ENCODE data around the gene DNAH8.

Gene DNAH8

DNA sequence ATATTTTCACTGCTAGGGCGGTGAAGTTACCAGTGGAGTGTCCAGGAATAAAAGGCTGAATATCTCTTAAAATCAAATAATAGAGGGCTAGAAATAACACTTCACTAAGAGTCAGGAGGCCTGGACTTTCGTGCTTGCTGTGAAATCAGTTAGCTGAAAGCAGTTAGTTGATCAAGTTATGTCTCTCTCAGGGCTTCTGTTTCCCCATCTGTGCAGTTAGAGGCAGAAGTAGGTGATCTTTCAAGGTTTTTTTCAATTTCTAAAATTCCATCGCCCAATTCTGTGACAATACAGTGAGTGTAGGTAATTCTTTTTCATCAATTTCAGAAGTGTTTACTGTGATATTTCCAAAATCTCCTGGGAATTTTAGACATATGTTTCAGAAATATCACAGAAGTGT is 260.9 kb downstream of the DNAH8 start:
- no peak for DNase-seq

DNA sequence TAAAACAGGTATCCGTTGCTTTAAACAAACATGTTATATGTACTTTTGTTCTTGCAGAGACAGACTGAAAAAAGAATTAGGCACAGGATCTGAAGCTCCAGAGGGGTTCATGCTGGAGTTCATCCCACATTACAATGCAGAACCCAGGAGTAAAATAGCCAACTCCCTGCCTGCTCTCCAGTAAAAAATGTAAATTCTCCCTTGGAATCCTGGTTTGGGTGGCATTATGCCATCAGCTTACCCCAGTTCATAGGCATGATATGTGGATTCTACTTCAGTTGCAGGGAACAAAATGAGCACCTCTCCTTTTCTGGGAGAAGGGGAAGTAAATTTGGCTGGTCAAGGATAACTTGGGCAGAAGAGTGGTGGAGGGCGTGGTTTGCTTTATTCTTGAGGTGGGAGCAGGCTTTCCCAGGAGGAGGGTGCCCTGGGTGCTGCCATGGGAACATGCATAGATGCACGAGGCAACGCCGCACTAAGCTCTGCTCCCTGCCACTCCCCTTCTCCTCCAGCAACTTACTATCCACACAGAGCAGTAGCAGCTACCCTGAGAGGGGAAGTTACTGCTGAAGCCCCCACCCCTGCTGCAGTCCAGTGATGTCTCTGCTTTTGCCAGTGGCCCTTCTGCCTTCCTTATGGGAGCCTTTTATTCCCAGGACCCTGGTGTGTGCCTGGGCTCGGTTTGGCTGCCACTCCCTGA is 261.8 kb downstream of the DNAH8 start:
- DNase-seq: no peak

DNA sequence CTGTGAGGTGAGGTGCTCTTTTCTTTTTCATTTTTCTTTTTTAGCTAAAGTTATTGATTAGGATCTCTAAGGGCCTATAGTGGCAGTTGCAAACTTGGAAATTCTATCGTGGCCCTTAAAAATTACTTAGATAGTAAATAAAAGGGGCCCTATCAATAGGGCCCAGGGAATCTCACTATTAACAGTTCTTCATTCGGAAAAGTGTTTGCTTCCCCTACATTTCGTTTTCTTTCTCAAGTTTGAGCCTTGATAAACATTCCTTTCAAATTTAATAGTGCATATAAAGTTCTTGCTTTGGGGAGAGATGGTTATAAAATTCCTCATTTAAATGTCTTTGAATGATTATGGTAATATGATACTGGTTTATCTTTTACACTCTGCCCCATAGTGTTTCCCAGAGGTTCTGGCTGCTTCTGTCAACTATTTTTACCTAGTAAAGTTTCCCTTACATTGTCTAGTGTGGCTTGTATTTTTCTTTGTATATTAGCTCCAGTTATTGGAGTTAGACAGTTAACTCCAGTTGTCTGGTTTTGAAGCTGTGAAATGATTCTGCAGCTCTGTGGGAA is 263.1 kb downstream of the DNAH8 start:
- no peak for DNase-seq

DNA sequence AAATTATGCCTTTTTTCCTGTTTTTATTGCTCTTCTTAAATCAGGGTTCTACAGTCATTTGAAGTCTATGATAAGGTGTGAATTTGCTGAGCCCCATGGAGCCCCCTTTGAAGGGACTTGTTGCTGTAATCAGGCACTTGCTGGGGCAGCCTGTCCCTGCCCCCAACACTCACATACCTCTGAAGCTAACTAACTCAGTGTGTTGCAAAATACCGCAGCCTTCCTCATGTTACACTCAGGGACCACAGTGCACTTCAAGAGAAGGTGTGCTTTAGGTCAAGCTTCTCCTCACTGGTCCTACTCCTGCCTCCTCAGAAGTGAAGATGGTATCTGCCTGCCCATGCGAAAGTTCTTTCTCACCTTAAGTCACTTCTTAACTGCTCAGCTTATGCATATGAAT is 267.4 kb downstream of the DNAH8 start:
- DNase-seq: no peak

DNA sequence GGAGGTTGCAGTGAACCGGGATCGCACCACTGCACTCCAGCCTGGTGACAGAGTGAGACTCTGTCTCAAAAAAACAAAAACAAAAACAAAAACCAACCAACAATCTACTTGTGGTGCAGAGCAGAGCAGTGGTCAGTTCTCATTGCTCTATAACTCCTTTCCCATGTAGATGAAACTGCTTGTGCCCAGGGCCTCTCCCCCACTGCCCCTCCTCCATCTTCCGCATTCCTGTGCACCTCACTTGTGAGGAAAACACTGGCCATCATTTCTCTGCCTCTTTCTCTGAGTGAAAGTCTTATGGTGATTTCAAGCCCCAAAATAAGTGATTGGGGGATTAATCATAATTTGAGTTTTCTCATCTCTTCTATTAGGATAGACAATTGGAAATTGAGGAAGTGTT is 269.6 kb downstream of the DNAH8 start:
- no peak for DNase-seq

DNA sequence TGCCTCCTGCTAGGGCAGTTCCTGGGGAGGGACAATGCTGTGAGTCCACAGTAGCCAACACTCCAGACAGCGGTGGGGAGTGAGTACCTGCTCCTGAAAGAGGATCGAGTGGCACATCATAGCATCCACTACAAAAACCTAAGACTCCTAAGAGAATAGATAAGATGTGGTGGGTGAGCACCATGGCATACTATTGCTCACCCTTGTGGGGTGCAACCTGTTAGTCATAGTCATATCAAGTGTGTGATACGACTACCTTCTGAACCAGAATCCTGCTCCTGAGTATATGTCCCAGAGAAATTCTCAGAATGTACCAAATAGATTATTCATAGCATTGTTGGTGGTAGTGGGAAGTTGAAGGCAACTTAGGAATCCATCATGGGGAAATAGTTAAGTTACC is 270.7 kb downstream of the DNAH8 start:
- no peak for DNase-seq

DNA sequence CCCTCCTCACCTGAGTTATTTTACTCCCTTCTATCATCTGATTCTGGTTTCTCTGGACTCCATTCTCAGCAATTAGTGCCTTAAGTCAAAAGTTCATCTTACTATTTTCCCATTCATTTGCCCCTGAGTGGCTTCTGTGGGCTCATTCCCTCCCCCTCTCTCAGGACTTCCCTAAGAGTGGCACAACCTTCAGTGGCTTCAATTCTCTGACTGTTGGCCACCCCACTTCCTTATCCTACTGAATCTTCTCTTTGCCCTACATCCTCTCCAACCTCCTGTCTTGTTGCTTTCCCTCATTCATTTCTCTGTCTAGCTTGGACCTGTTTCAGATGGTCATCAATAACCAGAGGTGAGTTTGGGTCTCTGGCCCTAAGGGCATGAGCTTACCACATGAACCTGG is 272.4 kb downstream of the DNAH8 start:
- DNase-seq: no peak

DNA sequence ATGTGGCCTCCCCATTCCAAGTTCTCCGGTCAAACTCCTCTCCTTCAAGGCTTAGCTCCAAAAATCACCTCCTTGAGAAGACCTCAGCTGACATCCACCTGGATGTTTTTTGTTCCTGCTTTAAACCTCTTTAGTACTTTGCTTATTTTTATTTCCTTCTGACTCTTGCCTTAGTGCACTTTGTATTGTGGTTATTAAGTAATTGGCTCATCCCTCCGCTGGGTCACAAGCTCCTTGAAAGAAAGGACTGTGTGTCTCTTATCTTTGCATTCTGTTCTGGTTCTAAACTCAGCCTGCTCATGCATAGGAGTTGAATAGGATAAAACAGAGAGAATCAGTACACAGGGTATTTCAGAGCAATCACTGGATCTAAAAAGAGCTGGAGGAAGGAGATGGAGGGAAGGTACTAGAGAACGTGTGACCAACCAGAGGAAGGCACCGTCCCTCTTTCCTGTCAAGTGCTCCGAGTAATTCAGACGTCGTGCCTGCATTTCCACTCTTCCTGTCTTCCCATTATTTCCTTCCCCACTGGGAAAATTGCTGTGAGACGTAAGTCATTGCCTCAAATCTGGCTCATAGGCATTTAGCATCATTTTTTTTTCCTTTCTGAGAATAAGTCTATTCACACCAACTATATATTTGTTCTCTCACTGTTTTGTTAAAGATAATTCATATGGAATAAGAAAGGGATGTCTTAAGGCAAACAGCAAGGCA is 273.8 kb downstream of the DNAH8 start:
- no peak for DNase-seq

DNA sequence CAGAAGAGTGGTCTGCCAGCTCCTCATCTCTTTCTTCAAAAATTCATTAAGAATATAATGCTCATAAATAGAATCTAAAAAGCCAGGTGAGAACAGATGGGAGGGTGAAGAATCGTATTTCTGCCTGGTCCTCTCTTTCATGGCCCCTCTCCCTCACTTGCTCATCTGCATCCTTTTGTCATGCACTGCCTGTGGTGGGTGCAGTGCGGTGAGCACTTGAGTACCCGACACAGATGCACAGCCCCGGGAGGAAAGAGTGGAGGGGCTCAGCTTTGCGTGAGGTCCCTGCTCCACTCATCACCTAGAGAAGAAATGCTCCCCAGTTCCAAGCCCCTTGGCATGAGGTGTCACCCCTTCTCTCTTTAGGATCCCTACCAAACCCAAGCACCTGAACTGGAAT is 275.4 kb downstream of the DNAH8 start:
- DNase-seq: no peak

DNA sequence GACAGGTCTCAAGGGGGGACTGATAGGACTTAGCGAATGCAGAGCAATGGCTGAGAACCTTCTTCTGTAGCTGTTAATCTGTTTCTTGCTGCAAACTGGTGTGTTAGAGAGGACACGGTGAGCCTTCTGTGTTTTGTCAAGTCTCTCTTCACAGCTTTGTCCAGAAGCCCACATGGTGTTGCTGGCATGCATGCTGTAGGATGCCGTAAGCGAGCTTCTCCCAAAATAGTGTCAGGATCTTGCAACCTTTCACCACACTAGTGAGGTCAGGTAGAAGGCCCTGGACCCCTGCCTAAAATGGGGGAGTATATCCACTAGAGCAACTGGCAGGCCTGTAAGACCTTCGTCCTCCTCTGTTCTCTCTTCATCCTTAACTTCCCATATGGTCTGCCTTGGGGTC is 281.6 kb downstream of the DNAH8 start:
- no peak for DNase-seq

DNA sequence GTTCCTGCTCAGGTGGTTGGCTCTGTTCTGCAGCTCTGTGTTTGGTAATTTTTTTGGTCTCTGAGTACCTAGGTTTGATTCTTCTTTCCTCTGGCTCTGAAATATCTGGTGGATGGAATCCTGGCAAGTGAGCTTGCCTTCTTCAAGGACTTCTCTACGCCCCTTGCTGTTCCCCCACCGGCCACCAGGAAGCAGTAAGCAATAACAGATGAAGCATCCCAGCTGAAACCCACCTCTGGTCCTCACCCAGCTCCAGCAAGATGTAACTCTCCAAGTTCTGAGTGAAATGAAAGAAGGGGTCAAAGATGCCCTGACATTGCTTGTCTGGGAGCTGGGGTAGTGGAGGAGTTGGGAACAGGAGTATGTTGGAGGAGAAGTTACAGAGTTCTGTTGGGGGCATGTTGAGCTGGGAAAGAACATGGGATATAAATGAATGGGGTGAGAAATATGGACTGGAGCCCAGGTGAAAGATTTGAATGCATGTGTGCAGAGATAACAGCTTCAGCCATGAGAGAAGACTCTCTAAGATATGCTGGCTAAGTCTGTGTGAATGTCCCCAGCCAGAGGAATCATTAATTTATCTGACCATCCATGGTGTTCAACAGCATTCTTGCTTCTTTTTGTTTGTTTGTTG is 282.1 kb downstream of the DNAH8 start:
- peak; percentile 27 to 53 for DNase-seq

DNA sequence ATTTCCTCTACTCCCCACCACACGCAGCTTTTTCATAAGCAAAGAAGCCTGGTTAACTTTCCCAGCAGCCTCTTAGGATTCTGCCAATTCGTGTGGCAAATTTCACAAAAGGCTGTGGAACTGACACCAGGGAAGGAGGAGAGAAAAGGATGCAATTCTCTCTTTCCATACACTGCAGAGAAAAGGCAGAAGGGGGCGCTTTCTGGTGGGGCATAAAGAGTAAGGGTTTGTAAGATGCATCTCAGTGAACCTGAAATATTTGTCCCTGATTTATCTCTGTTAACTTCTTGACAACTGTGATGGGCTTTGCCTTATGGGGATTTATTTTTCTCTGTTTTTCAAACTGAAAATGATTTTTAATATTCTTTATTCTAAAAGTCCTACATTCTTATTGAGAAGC is 288.0 kb downstream of the DNAH8 start:
- peak; percentile 9 to 28 for DNase-seq

DNA sequence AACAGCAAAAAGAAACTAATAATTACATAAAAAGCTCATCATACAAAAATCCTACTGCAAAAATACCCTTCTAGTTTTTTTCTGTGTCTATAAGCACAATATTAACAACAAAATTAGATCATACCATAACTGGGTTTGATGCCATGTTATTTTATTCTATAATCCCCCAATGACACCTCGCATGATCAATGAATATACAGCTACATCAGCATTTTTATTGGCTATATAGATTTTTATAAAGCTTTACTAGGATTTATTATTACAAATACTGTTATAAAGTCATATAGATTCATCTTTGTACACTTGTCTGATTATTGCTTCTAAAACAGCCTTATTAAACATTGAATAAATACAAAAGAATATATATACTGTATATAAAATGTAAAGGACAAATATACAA is 288.4 kb downstream of the DNAH8 start:
- DNase-seq: no peak

DNA sequence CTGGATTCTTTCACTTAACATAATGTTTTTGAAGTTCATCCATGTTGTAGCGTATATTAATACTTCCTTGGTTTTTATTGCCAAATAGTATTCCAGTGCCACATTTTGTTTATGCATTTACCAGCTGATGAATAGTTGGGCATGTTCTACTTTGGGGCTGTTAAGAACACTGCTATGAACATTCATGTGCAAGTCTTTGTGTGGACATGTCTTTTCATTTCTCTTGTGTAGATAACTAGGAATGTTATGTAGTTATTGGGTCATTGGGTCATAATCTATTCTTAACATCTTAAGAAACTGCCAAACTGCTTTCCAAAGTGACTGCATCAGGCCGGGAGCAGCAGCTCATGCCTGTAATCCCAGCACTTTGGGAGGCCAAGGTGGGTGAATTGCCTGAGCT is 289.7 kb downstream of the DNAH8 start:
- DNase-seq: no peak

DNA sequence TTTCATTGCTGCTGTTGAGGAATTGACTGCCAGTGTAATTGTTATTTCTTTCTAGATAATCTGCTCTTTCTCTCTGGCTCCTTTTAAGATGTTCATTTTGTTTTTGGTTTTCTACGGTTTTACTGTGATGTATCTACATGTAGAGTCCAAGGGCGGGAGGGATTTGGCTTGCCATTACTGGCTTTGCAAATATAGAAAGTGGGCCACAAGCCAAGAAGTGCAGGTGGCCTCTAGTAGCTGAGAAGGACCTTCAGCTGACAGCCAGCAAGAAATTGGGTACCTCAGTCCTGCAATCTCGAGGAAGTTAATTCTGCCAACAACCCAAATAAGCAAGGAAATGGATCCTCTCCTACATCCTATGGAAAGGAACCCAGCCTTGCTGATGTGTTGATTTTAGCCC is 290.7 kb downstream of the DNAH8 start:
- DNase-seq: no peak

DNA sequence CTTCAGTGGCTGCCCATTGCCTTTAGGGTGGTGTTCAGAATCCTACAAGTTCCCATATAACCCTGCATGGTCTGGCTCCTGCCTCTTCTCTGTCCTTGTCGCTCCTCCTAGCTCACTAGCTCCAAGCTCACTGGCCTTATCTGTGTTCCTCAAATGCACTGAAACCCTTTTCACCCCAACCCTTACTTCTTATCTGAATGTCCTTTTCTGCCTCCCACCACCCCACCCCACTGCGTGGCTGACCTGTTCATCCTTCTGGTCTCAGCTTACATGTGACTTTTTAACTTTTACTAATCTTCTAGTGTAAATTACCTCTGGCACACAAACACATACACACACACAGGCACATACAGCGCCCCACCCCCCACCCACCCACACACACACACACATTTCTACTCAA is 292.5 kb downstream of the DNAH8 start:
- DNase-seq: no peak

DNA sequence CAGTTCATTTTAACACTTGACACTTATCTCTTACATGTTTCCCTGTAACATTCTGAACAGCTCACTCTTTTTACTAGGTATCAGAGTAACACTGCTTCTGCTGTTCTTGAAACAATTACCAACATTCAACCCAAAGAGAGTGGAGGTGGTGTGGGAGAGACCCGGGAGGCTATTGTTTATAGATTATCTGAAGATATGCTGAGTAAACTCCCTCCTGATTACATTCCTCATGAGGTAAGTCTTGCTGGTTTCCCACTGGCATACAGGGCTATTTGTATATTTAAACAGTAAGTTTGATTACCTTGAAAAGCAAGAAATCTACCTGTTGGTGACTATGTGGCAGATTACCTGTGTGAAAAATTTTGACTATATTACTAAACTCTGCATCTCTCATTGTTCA is 293.6 kb downstream of the DNAH8 start:
- no peak for DNase-seq

DNA sequence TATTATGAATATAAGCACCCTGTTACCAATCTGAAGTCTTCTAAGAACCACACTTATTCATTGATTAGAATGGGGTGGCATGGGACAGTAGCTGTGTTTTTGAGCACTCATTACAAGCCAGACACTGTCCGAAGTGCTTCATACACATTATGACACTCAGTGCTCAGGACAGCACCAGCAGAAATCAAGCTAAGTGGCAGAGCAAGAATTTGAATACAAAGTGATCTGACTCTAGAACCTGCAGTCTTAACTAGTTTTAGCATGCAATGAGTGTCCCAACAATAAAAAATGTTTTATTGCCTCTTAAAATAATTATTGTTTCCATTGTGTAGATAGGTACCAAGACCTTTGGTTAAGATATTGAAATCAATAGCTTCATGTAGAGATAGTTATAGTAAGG is 294.4 kb downstream of the DNAH8 start:
- DNase-seq: no peak

DNA sequence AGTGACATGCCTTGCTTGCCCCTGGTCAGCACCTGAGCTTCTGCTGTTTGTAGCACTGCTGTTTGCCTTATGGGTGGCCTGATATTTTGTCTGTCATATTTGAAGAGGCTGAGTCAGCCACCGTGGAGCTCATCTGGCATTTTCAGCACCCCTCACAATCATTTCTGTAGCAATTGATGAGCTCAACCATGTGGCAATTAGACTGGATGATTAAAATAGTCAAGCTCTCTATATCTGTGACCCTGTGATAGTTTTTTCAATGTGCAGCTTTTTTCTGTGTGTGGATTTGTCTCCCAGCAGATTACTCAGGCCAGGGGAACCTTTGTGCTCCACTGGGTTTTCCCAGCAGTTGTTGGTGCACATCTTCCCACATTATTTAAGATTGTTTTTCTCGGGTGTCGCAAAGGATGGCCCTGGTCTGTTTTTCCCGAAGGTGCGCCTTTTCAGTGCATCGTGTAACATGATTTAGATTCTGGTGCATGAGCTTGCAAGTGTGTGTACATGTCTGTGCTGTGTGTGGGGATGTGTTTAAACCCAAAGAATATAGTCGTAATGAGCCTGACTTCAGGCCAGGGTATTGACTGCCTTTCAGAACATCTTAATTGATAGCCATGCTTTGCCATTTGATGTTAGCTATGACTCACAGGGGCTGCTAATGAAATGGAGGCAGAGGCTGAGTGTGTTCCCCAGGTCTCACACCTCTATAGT is 301.9 kb downstream of the DNAH8 start:
- DNase-seq: no peak

DNA sequence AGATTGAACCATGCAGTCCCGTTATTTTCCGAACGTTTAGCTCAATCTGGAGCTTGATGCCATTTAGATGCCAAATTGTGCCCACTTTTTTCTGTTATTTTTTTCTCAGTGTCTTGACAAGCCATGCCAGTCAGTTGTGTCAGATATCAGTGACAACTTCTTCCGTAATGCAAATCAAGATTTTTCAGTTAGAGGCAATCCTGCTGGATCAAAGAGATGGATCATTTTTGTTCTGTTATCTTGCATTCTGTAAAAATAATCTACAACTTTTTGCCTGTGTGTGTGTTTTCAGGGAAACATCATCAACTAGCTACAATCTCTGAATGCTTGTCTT is 302.4 kb downstream of the DNAH8 start:
- DNase-seq: no peak

DNA sequence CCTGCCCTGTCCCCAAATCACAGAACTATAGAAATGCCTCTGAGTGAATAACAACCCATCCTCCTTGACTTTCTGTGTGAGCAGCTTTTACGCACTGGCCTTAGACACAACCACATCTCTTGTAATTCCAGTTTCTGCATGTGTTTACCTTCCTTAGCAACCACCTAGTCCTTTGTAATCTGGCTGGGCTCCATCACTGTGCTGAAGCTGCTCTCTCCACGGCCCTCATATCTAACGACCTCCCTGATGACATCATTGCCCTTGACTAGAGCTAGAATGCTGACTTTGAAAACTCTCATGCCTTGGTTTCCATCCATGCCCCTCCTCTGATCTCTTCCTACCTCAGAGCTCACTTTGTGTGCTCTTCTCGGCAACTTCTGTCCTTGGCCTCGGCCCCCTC is 303.0 kb downstream of the DNAH8 start:
- DNase-seq: no peak

DNA sequence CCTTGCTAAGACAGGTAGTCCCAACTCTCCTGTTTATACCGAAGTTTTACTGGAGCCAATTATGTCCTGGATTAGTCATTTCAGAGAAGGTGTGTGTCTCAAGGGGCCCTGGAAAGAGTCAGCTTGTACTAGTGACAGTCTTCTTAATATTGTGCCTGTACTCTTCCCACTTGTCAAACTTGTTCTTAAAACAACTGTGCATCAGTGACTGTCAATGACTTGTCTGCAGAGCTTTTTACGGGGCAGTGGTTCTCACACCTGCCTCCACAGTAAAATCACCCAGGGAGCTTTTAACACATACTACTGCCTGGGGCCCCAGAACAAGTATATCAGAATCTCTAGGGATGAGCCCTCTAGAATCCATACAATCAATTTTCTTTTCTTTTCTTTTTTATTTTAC is 305.0 kb downstream of the DNAH8 start:
- DNase-seq: no peak

DNA sequence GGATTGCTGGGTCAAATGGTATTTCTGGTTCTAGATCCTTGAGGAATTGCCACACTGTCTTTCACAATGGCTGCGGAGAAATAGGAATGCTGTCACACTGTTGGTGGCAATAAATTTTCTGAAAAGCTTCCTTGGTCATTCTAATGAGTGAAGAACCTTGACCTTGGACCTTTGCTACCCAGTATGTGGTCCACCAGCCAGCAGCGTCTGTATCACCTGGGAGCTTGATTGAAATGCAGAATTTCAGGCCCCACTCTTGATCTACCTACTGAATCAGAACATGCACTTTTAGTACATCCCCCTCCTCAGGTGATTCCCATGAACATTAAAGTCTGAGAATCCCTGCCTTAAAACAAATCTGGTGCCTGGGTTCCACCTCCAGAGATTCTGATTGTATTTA is 305.9 kb downstream of the DNAH8 start:
- DNase-seq: no peak

DNA sequence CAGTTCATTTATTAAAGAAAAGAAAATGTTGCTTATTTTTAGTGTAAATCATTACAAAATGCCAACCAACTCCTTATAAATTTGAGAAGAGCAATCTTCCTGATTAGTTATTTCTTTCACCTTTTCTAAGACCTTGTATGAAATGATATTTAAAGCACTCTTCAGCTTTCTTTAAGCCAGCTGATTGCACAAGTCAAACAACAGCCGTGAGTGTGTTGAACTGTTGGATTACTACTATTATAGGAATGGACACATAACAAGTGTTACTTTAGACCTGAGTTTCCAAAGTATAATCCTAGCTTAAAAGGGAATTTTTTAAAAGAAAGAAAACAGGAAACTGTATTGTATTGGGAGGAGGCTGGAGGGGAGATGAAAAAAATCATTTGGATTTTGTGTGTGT is 306.7 kb downstream of the DNAH8 start:
- DNase-seq: no peak
